ENCODE measurements around the gene UPB1.

Gene UPB1

GRCh38 chr22:24494528-24495364 lies at the start of gene UPB1:
Gene UPB1 (plus strand): TSS chr22:24495332. CDS start chr22:24495404, 72 bp downstream.
- DNase-seq (ENCODE audit: low spot score), result peak; percentile 27

GRCh38 chr22:24445481-24446259 lies 49.5 kb upstream of the UPB1 start:
- no peak for DNase-seq (ENCODE audit: low spot score)

- no peak for DNase-seq (ENCODE audit: low spot score)
These were observed 48.9 kb upstream of the UPB1 start for GRCh38 chr22:24446260-24446611.

GRCh38 chr22:24450610-24451009 lies 44.5 kb upstream of the UPB1 start:
- DNase-seq (ENCODE audit: low spot score), result no peak

- no peak for DNase-seq (ENCODE audit: low spot score)
These were observed 44.0 kb upstream of the UPB1 start for GRCh38 chr22:24451162-24451561.

- no peak for DNase-seq (ENCODE audit: low spot score)
These were observed 41.3 kb upstream of the UPB1 start for GRCh38 chr22:24453853-24454252.

GRCh38 chr22:24455039-24455438 lies 40.1 kb upstream of the UPB1 start:
- no peak for DNase-seq (ENCODE audit: low spot score)

- DNase-seq (ENCODE audit: low spot score), result no peak
These were observed 39.2 kb upstream of the UPB1 start for GRCh38 chr22:24455751-24456426.

GRCh38 chr22:24457894-24458420 lies 37.2 kb upstream of the UPB1 start:
- DNase-seq (ENCODE audit: low spot score), result no peak

- DNase-seq (ENCODE audit: low spot score), result no peak
These were observed 35.2 kb upstream of the UPB1 start for GRCh38 chr22:24459911-24460310.

- DNase-seq (ENCODE audit: low spot score), result no peak
These were observed 34.6 kb upstream of the UPB1 start for GRCh38 chr22:24460418-24461089.

- no peak for DNase-seq (ENCODE audit: low spot score)
These were observed 31.9 kb upstream of the UPB1 start for GRCh38 chr22:24463071-24463760.

GRCh38 chr22:24465566-24465965 lies 29.6 kb upstream of the UPB1 start:
- DNase-seq (ENCODE audit: low spot score), result no peak

- DNase-seq (ENCODE audit: low spot score), result no peak
These were observed 29.2 kb upstream of the UPB1 start for GRCh38 chr22:24465975-24466374.

GRCh38 chr22:24466716-24467328 lies 28.3 kb upstream of the UPB1 start:
- DNase-seq (ENCODE audit: low spot score), result peak; percentile 44

- no peak for DNase-seq (ENCODE audit: low spot score)
These were observed 27.8 kb upstream of the UPB1 start for GRCh38 chr22:24467340-24467739.

- DNase-seq (ENCODE audit: low spot score), result no peak
These were observed 23.6 kb upstream of the UPB1 start for GRCh38 chr22:24471570-24471969.

- DNase-seq (ENCODE audit: low spot score), result no peak
These were observed 21.8 kb upstream of the UPB1 start for GRCh38 chr22:24473284-24473683.

GRCh38 chr22:24474221-24474620 lies 20.9 kb upstream of the UPB1 start:
- peak; percentile 87 for DNase-seq (ENCODE audit: low spot score)

- DNase-seq (ENCODE audit: low spot score), result no peak
These were observed 20.4 kb upstream of the UPB1 start for GRCh38 chr22:24474649-24475255.
